Memory B cell (primary cell): Measurements from ENCODE around the gene SMPD1.
A peak's percentile ranks its signal among the peaks of the same experiment; 100 is the strongest.

Experiments used
- ATAC-seq: fragments of 150-1000 bp; cut with Tn5 transposase; 2 replicates; pipeline ENCODE4 v1.10.0; 2021; ENCODE audit warnings: low read depth, mild to moderate bottlenecking, moderate library complexity
- DNase-seq, 2 donors: peaks; one replicate each; pipeline ENCODE4 v3.0.0; 2022; ENCODE audit warnings: low spot score in 2 of 2
- H3K27ac Mint-ChIP-seq: one replicate; pipeline ENCODE4 v1.8.0; 2022; ENCODE audit warnings: mild to moderate bottlenecking, moderate library complexity, mixed read lengths
- H3K27me3 Mint-ChIP-seq: one replicate; pipeline ENCODE4 v1.8.0; 2022; ENCODE audit warnings: mixed read lengths
- H3K36me3 Mint-ChIP-seq: one replicate; pipeline ENCODE4 v1.8.0; 2022; ENCODE audit warnings: mild to moderate bottlenecking, mixed read lengths
- H3K4me1 Mint-ChIP-seq: one replicate; pipeline ENCODE4 v1.8.0; 2022; ENCODE audit warnings: mixed read lengths
- H3K4me3 Mint-ChIP-seq: one replicate; pipeline ENCODE4 v1.8.0; 2022; ENCODE audit warnings: mild to moderate bottlenecking, moderate library complexity, mixed read lengths
- H3K9me3 Mint-ChIP-seq: one replicate; pipeline ENCODE4 v1.8.0; 2022; ENCODE audit warnings: mixed read lengths

The SMPD1 gene

DNA sequence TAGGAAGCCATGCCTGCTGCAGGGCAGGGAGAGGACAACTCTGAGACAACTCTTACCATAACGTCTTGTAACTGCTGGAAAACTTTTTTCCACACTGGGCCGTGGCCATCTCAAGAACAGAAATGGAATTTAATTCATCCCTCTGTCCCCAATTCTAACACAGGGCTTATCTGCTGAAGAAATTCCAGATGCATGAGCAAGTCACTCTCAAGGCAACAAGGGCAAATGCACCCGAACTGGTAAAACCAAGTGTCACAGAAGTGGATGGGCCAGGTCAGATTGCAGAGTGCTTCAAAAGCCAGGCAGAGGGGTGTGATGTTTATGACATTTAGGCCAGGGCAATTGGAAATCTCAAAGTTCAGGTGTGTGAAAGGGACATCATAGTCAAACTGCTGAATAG, 7.4 kb downstream of the SMPD1 start:
- H3K27me3 Mint-ChIP-seq: no peaks in the 10 kb centered on the region
- no peak overlapping the region for H3K27ac Mint-ChIP-seq
- H3K4me3 Mint-ChIP-seq: no peak overlapping the region
- ATAC-seq: no peak
- no peaks in the 10 kb centered on the region for H3K9me3 Mint-ChIP-seq
- peaks cover 15% of the 10 kb centered on the region for H3K4me1 Mint-ChIP-seq
- H3K36me3 Mint-ChIP-seq: peaks cover 7% of the 10 kb centered on the region
- no peak for DNase-seq

DNA sequence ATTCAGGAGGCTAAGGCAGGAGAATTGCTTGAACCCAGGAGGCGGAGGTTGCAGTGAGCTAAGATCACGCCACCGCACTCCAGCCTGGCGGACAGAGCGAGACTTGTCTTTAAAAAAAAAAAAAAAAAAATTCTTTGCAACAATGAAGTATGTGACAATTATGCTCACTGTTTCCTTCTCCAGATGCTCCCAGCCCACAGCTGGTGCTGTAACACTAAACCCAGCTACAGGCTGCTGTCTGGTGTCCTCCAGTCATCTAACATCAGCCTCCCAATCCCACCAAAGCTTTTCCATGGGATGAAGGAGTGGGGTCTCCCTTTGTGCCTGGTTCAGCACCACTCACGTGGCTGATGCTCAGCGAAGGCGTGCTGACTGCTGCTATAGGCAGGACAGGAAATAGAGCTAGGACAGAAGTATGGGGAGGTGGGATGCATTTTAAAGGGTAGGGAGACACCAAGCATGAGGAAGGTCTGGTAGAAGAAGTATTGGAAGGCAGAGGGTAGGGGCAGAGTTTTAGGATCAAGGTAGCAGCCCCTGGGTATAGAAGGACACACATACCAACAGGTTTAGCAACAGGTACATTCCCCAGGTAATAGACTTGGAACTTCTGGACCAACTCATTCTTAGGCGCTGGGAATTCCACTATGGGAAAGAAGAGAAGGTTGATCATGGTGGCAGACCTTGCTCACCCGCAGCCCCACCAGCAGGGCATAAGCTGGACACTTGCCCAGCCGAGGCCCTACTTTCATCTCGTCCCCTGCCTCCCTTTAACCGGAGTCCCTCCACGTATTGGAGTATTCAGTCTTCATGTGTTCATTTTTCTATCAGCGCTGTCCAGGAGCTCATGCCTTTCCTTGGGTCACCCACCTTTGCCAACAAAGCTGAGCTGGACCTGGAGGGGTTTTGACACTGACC, 10.4 kb downstream of the SMPD1 start:
- ATAC-seq (no peak), DNase-seq (no peak)
- Mint-ChIP-seq H3K4me3 (no peak overlapping the region), H3K27ac (no peak overlapping the region), H3K27me3 (no peaks in the 10 kb centered on the region), H3K4me1 (peaks cover 25% of the 10 kb centered on the region), H3K9me3 (no peaks in the 10 kb centered on the region), H3K36me3 (peaks cover 3% of the 10 kb centered on the region)

DNA sequence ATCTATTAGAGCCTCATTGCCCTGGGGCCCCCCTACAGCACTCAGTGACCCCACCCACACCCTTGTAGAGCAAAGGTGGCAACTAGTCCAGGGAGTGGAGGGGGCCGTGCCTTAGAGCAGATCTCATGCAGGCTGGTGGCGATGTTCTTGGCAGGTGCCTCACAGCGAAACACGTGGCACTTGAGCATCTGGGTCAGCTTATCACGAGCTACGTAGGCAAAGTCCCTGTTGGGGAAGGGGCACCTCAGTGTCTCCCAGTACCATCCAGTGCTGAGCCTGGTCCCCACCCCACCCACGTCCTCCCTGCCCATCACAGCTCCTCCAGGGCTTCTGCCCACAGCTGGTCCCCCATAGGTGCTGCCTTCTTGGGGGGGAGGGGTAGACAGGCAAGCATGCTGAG, 11.2 kb downstream of the SMPD1 start:
- no peak for DNase-seq
- Mint-ChIP-seq H3K9me3 (no peaks in the 10 kb centered on the region), H3K4me1 (peaks cover 31% of the 10 kb centered on the region), H3K36me3 (peaks cover 7% of the 10 kb centered on the region), H3K27me3 (no peaks in the 10 kb centered on the region), H3K27ac (no peak overlapping the region), H3K4me3 (no peak overlapping the region)
- ATAC-seq: no peak

DNA sequence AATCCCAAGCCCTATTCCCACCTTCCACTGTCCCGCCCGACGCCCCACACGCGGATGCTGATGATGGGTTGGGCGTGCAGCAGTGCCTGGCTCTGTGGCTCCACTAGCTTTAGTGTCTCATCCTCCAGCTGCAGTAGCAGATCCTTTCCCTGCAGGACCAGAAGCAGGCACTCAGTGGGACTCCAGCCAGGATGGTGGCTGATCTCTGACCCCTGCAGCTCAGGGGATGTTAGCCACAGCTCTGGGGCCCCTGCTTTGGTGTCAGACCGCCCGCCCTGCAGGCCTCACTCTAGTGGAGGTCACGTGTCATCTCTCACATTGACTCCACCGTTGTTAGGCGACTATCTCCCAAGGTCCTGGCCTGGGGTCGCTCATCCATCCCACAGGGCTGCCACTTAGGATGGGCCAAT, 11.8 kb downstream of the SMPD1 start:
- no peak for DNase-seq

DNA sequence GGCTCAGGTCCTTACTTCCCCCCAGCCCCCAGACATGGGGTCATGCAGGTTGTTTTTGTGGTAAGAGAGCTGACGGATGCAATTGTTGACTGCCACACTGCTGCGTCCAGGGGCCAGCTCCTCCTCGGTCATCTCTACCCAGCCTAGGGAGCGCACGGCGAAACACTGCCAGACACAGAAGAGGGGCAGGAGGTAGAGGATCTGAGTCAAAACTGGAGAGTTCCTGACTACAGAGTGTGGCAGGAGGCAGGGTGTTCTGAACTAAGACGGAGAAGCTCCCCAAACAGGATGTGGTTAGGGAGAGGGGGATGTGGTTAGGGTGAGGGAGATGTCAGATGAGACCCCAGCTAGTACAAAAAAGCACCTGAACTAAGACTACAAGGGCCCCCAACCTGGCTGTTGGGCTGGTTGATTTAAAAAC, 12.3 kb downstream of the SMPD1 start:
- H3K9me3 Mint-ChIP-seq: no peaks in the 10 kb centered on the region
- DNase-seq (no peak), ATAC-seq (peak; percentile 93)
- no peaks in the 10 kb centered on the region for H3K27me3 Mint-ChIP-seq
- peak overlapping the region; percentile 63 for H3K4me3 Mint-ChIP-seq
- peaks cover 7% of the 10 kb centered on the region for H3K36me3 Mint-ChIP-seq
- H3K4me1 Mint-ChIP-seq: peaks cover 38% of the 10 kb centered on the region
- H3K27ac Mint-ChIP-seq: peak overlapping the region; percentile 73

More for the DNA sequence above, 11.8 kb downstream of the SMPD1 start:
- Mint-ChIP-seq H3K9me3 (no peaks in the 10 kb centered on the region), H3K4me3 (peak overlapping the region; percentile 63), H3K36me3 (peaks cover 7% of the 10 kb centered on the region), H3K27ac (peak overlapping the region; percentile 73), H3K4me1 (peaks cover 36% of the 10 kb centered on the region), H3K27me3 (no peaks in the 10 kb centered on the region)
- ATAC-seq: peak; percentile 14

DNA sequence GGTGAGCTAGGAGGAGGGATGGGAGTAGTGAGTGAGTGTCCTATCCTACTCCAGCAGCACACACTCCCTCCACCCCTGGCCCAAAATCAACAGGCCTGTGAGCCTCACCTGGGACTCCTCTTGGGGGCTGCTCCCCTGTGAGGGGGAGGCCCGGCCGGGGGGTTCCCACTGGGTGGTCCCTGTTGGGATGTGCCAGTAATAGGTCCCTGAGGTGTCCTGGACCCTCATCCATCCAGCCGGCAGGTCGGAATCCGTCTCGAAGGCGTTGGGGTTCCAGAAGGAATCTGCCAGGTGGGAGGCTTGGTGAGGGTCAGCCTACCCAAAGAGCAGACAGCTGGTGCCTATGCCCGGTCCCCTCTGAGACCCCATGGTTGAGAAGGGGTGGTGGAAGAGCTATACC, 13.3 kb downstream of the SMPD1 start:
- Mint-ChIP-seq H3K36me3 (peaks cover 7% of the 10 kb centered on the region), H3K27ac (peak overlapping the region; percentile 24), H3K4me1 (peaks cover 38% of the 10 kb centered on the region), H3K9me3 (no peaks in the 10 kb centered on the region), H3K27me3 (no peaks in the 10 kb centered on the region), H3K4me3 (peak overlapping the region; percentile 42)
- ATAC-seq (no peak), DNase-seq (no peak)

DNA sequence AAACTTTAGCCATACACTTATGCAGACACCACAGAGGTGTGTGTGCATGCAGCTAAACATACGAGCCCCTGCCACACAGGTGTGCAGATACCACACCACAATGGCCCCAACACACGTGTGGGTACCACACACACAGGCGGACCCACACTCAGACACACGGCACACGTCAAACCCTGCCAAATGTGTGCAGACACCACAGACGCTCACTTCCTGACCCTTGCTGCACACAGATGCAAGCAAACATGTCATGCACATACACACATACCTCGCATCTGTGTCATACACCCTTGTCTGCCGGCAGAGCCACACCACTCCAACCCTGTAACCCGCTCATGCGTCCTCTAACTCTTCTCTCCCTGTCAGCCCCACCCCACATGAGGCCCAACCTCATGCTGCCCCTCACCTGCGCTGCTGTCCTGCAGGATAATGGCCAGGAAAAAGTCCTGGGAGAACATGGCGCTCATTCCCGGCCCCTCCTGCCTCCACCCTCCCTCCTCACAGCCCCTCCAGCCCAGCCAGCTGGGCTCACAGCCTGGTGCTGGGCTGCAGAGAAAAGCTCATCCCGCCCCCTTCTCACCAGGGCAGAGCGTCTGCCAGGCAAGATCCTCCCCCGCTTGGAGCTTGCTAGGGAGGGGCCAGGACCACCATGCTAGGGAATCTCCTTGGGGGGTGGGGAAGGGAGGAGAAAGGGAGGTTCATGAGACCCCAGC, 14.2 kb downstream of the SMPD1 start:
- ATAC-seq (no peak), DNase-seq (no peak)
- Mint-ChIP-seq H3K4me3 (no peak overlapping the region), H3K4me1 (peaks cover 38% of the 10 kb centered on the region), H3K9me3 (no peaks in the 10 kb centered on the region), H3K27me3 (no peaks in the 10 kb centered on the region), H3K36me3 (peaks cover 5% of the 10 kb centered on the region), H3K27ac (no peak overlapping the region)

DNA sequence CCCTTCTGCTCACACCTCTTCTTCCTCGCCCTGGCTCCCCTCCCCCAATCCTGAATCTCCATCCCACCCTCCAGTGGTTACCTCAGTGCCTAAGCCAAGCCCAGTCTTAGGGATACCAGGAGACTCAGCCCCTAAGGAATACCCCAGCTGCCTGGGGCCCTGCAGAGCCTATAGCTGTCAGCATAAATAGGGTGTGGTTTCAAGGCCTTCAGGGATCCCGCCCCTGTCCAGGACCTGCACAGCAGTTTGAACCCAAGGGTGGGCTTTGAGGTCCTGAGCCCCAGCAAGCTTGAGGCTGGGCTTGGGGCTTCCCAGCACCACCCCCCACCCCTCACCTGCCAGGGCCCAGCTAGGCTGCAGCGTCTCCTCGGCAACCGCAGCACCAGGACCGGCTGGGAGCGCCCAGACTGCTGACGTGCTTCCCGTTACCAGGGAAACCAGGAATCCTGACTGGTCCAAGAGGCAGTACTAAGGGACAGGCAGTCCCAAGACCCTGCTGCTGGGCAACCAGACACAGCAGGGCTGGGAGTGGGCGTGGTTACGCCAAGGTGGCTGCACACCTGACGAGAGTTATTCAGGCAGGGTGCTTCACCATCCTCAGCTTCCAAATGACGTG, 14.9 kb downstream of the SMPD1 start:
- no peak overlapping the region for H3K4me3 Mint-ChIP-seq
- no peaks in the 10 kb centered on the region for H3K9me3 Mint-ChIP-seq
- no peak overlapping the region for H3K27ac Mint-ChIP-seq
- H3K4me1 Mint-ChIP-seq: peaks cover 38% of the 10 kb centered on the region
- H3K27me3 Mint-ChIP-seq: no peaks in the 10 kb centered on the region
- DNase-seq (no peak), ATAC-seq (no peak)
- peaks cover 5% of the 10 kb centered on the region for H3K36me3 Mint-ChIP-seq

DNA sequence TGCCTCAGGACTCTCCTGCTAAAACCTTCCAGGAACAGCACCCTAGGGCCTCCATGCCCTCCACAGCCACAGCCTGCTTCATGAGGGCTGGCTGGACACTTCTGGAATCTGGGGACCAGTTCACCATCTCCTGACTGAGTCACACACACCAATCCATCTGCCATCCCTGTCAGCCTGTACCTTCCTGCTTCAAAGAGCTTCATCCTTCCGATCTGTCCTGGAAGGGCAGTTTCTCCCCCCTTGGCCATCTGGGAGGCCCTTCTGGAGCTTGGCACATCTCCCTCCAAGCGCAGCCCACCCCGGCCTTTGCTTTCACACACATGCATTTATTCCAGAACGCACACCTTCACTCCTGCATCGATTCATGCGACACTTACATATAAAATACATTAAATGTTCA, 15.6 kb downstream of the SMPD1 start:
- Mint-ChIP-seq H3K27ac (no peak overlapping the region), H3K36me3 (peaks cover 7% of the 10 kb centered on the region), H3K9me3 (no peaks in the 10 kb centered on the region), H3K4me1 (peaks cover 35% of the 10 kb centered on the region), H3K4me3 (no peak overlapping the region), H3K27me3 (no peaks in the 10 kb centered on the region)
- DNase-seq (no peak), ATAC-seq (no peak)

DNA sequence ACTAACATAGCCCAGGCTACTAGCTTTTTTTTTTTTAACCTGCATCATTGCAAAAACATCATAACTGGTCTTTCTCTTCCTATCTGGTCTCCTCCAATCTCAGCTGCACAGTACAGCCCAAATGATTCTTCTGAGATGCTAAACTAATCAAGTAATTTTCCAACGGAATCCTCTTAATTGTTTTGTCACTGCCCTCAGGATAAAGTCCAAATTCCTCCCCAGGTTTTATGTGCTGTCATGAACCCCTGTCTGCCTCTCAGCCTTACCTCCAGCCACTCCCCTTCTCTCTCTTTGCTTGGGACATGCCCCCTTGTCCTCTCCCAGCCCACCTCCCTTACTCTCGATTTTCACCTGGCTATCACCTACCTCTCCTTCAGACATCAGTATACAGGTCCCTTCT, 16.1 kb downstream of the SMPD1 start:
- peaks cover 35% of the 10 kb centered on the region for H3K4me1 Mint-ChIP-seq
- no peak for ATAC-seq
- no peaks in the 10 kb centered on the region for H3K9me3 Mint-ChIP-seq
- H3K4me3 Mint-ChIP-seq: no peak overlapping the region
- no peak for DNase-seq
- no peaks in the 10 kb centered on the region for H3K27me3 Mint-ChIP-seq
- peaks cover 6% of the 10 kb centered on the region for H3K36me3 Mint-ChIP-seq
- H3K27ac Mint-ChIP-seq: no peak overlapping the region

DNA sequence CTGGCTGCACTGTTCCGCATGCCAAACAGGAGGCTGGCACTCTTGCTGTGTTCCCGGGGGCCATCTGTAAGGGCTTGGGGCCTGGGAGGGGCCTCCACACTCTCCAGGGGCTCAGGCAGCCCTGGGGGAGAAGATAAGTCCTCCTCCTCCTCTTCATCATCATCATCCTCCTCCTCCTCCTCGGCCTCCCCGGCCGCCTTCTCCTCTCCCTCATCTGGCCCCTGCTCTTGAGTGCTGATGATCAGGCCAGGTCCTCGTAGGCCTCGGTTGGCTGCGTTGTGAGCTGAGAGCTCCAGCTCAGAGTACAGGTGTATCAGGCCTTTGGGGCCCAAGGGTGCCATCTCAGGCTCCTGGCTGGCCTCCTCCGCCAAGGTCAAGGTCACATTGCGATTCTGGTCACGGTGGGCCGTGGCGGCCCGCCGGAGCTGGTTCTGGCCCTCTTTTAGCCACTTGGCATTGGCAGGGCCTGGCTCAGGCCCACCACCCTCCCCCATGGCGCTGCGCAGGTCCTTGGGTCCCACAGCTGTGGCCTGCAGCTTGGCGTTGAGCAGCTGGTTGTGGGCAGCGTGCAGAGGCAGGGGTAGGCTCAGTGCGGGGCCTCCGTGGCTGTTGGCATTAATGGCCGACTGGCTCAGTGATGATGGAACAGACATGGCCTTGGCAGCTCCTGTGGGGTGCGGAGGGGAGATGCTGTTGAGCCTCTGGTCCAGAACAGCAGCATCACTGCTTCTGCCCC, 20.6 kb downstream of the SMPD1 start:
- ATAC-seq: no peak
- H3K36me3 Mint-ChIP-seq: peaks cover 8% of the 10 kb centered on the region
- H3K4me3 Mint-ChIP-seq: no peak overlapping the region
- DNase-seq: no peak
- no peak overlapping the region for H3K27ac Mint-ChIP-seq
- H3K27me3 Mint-ChIP-seq: no peaks in the 10 kb centered on the region
- H3K9me3 Mint-ChIP-seq: no peaks in the 10 kb centered on the region
- peaks cover 18% of the 10 kb centered on the region for H3K4me1 Mint-ChIP-seq

DNA sequence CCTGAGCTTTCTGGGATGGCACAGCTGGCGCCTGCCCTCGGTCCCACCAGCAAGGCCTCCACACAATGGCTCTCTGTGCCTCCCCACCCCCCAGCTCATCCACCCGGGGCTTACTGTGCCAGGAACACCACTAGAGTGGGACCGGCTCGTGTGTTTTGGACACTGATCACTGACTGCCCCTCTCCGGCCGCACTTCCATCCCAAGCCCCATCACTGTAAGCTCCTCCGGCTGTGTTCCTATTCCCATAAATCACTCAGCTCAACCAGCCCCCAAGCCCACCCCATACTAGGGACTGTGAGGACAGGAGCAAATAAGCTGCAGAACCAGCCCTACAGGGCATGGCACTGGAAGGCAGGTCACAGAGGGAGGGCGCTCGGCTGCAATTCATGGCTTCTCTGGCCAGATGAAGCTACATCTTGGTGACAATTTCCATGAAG, 21.3 kb downstream of the SMPD1 start:
- Mint-ChIP-seq H3K4me1 (peaks cover 10% of the 10 kb centered on the region), H3K36me3 (peaks cover 4% of the 10 kb centered on the region), H3K4me3 (no peak overlapping the region), H3K27ac (no peak overlapping the region), H3K9me3 (no peaks in the 10 kb centered on the region), H3K27me3 (no peaks in the 10 kb centered on the region)
- no peak for ATAC-seq
- DNase-seq: no peak

DNA sequence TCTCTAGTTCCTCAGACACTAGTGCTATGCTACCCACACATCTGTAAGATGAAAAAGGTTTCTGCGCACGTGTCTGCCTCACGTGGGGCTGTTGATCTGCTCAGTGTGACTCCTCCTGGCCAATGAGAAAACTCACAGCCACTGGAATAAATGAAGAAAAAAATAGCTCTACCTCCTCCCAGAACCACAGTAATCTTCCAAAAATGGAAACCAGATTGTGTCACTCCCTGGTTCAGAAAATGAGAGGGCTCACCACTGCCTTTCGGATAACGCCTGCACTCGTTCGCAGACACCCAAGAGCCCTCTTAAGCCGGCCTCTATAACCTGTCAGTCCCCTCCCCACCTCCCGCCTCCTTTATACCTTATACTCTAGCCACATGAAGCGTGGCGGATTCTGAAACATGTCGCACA, 23.5 kb downstream of the SMPD1 start:
- H3K27me3 Mint-ChIP-seq: no peaks in the 10 kb centered on the region
- peaks cover 6% of the 10 kb centered on the region for H3K4me1 Mint-ChIP-seq
- no peak overlapping the region for H3K4me3 Mint-ChIP-seq
- H3K9me3 Mint-ChIP-seq: no peaks in the 10 kb centered on the region
- DNase-seq (no peak), ATAC-seq (no peak)
- H3K36me3 Mint-ChIP-seq: peaks cover 4% of the 10 kb centered on the region
- no peak overlapping the region for H3K27ac Mint-ChIP-seq
